GM18870 (cell line): Measurements from ENCODE around the gene MEX3A.
"Not testable (repeated sequence)": the region's sequence is repeated elsewhere in the genome, so short reads cannot be mapped to it uniquely, and the experiment has no call there.

Experiments used
- ATAC-seq: cut with Tn5 transposase; IDR thresholded peaks from one replicate; pipeline ENCODE4 v1.9.1; 2021; ENCODE audit warnings: moderate library complexity; ENCODE audit not compliant: unreplicated experiment

MEX3A gene

GRCh38 chr1:156080241-156080862 is 1.9 kb downstream of the MEX3A start:
- ATAC-seq: no peak

- ATAC-seq: no peak
Observed at GRCh38 chr1:156079762-156080161, 2.5 kb downstream of the MEX3A start.

GRCh38 chr1:156078728-156079127 is 3.5 kb downstream of the MEX3A start:
- no peak for ATAC-seq

- ATAC-seq: no peak
Observed at GRCh38 chr1:156077430-156077760, 4.9 kb downstream of the MEX3A start.

GRCh38 chr1:156076609-156077429 is 5.4 kb downstream of the MEX3A start:
- ATAC-seq: no peak

GRCh38 chr1:156075775-156076204 is 6.5 kb downstream of the MEX3A start:
- ATAC-seq: no peak

GRCh38 chr1:156075162-156075561 is 7.1 kb downstream of the MEX3A start:
- ATAC-seq: no peak

- ATAC-seq: no peak
Observed at GRCh38 chr1:156074661-156075060, 7.6 kb downstream of the MEX3A start.

- ATAC-seq: no peak
Observed at GRCh38 chr1:156073740-156074139, 8.5 kb downstream of the MEX3A start.

GRCh38 chr1:156073110-156073687 is 9.1 kb downstream of the MEX3A start:
- no peak for ATAC-seq

- ATAC-seq: no peak
Observed at GRCh38 chr1:156072251-156072650, 10.0 kb downstream of the MEX3A start.

- ATAC-seq: not testable (repeated sequence)
Observed at GRCh38 chr1:156071332-156071816, 10.9 kb downstream of the MEX3A start.

- no peak for ATAC-seq
Observed at GRCh38 chr1:156070548-156070947, 11.7 kb downstream of the MEX3A start.

GRCh38 chr1:156069490-156070455 is 12.5 kb downstream of the MEX3A start:
- no peak for ATAC-seq

GRCh38 chr1:156067262-156067661 is 15.0 kb downstream of the MEX3A start:
- ATAC-seq: no peak

GRCh38 chr1:156065871-156066270 is 16.4 kb downstream of the MEX3A start:
- no peak for ATAC-seq

- ATAC-seq: no peak
Observed at GRCh38 chr1:156065212-156065611, 17.1 kb downstream of the MEX3A start.

GRCh38 chr1:156064615-156065014 is 17.6 kb downstream of the MEX3A start:
- ATAC-seq: no peak

GRCh38 chr1:156063997-156064285 is 18.3 kb downstream of the MEX3A start:
- ATAC-seq: no peak

GRCh38 chr1:156062189-156062588 is 20.1 kb downstream of the MEX3A start:
- ATAC-seq: no peak
